ENCODE data around the gene ATXN1.

ATXN1 gene

GRCh38 chr6:16596616-16597331 is 164.5 kb downstream of the ATXN1 start:
- no peak for DNase-seq

GRCh38 chr6:16595514-16596120 is 165.6 kb downstream of the ATXN1 start:
- DNase-seq, result no peak

GRCh38 chr6:16594849-16595248 is 166.4 kb downstream of the ATXN1 start:
- DNase-seq, result no peak

GRCh38 chr6:16592223-16592911 is 168.9 kb downstream of the ATXN1 start:
- no peak for DNase-seq

GRCh38 chr6:16591396-16592222 is 169.7 kb downstream of the ATXN1 start:
- DNase-seq, result no peak

GRCh38 chr6:16585805-16586204 is 175.5 kb downstream of the ATXN1 start:
- DNase-seq, result no peak

GRCh38 chr6:16583144-16583762 is 178.0 kb downstream of the ATXN1 start:
- DNase-seq, result no peak

GRCh38 chr6:16582446-16583143 is 178.7 kb downstream of the ATXN1 start:
- no peak for DNase-seq

- DNase-seq, result no peak
These were observed 182.5 kb downstream of the ATXN1 start for GRCh38 chr6:16578695-16579285.

GRCh38 chr6:16576451-16577368 is 184.6 kb downstream of the ATXN1 start:
- no peak for DNase-seq

- no peak for DNase-seq
These were observed 185.6 kb downstream of the ATXN1 start for GRCh38 chr6:16575655-16576054.

GRCh38 chr6:16572943-16573342 is 188.3 kb downstream of the ATXN1 start:
- no peak for DNase-seq

- DNase-seq, result no peak
These were observed 188.9 kb downstream of the ATXN1 start for GRCh38 chr6:16572317-16572716.

GRCh38 chr6:16570946-16571345 is 190.3 kb downstream of the ATXN1 start:
- no peak for DNase-seq

GRCh38 chr6:16570221-16570553 is 191.1 kb downstream of the ATXN1 start:
- no peak for DNase-seq

- DNase-seq, result no peak
These were observed 193.1 kb downstream of the ATXN1 start for GRCh38 chr6:16568128-16568527.

- DNase-seq, result no peak
These were observed 194.2 kb downstream of the ATXN1 start for GRCh38 chr6:16567071-16567470.

- DNase-seq, result no peak
These were observed 196.8 kb downstream of the ATXN1 start for GRCh38 chr6:16564436-16564835.

GRCh38 chr6:16563628-16564240 is 197.5 kb downstream of the ATXN1 start:
- DNase-seq, result no peak

GRCh38 chr6:16562498-16562897 is 198.8 kb downstream of the ATXN1 start:
- no peak for DNase-seq
